Measurements from ENCODE around the gene MRPS18A. TPM values are rescaled to one million over a fixed set of nuclear protein-coding genes. Genes with fewer than 3 reads are reported as not detected.

MRPS18A gene
- total RNA-seq, 4 donors from 2014 or later = 161 to 171 (median 168) TPM

DNA sequence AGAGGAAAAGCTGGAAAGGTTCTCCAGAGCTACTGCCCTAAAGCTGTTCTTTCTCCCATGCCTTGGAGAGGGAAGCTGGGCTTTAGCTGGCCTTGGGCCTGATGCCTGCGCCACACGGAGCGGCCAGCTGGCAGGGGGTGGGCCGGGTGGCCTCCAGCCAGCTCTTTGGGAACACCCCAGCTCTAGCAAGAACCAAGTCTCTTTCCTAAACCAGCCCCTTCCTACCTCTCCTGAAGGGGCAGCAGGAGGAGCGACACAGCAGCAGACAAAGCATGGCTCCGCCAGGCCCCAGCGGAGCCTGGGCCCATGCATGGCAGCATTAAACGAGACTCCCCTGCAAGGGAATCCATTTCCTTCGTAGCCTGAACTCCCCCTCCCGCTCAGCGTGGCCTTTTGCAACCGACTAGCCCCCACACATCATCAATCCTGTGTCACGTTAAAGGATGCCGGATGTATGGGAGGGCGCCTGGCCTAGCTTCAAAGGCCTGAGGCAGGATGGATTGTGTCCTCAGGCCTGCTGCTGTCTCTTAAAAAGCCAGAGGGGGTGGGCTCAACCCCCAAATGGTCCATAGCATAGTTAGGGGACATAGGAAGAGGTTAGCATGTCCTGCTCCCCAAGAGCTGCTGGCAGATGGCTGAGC, 14.0 kb downstream of the MRPS18A start:
- in situ Hi-C loops (cut with MboI; ENCODE audit: low sequenced_read_pairs in 4 of 4) (loop anchor here (25.0 kb wide), 1 partner anchor 414 kb away; no protein-coding TSS in a partner anchor), intact Hi-C loops (cut with DNase I; ENCODE audit: low total_unique reads) (loop anchor here (1.0 to 5.0 kb wide), 2 partner anchors 104 to 329 kb away; no protein-coding TSS in a partner anchor)
- ATAC-seq (no peak), DNase-seq (peak in 1 of 2 donors; percentile 79)
- peak overlapping the region; percentile 95 to 97 (median 96) for H3K27ac ChIP-seq
- H3K36me3 ChIP-seq = peaks cover 0 to 41% of the 10 kb centered on the region in 2 donors
- TF ChIP-seq POLR2A (IDR thresholded peaks at IDR 0.05) = no peak
- TF ChIP-seq, protein P1, sequence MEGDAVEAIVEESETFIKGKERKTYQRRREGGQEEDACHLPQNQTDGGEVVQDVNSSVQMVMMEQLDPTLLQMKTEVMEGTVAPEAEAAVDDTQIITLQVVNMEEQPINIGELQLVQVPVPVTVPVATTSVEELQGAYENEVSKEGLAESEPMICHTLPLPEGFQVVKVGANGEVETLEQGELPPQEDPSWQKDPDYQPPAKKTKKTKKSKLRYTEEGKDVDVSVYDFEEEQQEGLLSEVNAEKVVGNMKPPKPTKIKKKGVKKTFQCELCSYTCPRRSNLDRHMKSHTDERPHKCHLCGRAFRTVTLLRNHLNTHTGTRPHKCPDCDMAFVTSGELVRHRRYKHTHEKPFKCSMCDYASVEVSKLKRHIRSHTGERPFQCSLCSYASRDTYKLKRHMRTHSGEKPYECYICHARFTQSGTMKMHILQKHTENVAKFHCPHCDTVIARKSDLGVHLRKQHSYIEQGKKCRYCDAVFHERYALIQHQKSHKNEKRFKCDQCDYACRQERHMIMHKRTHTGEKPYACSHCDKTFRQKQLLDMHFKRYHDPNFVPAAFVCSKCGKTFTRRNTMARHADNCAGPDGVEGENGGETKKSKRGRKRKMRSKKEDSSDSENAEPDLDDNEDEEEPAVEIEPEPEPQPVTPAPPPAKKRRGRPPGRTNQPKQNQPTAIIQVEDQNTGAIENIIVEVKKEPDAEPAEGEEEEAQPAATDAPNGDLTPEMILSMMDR (IDR thresholded peaks at IDR 0.05 in 4 of 5, conservative IDR thresholded peaks at IDR 0.05 in 1 of 5) = no peak
- no peaks in the 10 kb centered on the region for H3K9me3 ChIP-seq
- H3K4me3 ChIP-seq = no peak overlapping the region
- H3K4me1 ChIP-seq = peaks cover 88 to 96% of the 10 kb centered on the region in 2 donors
- no peaks in the 10 kb centered on the region for H3K27me3 ChIP-seq

DNA sequence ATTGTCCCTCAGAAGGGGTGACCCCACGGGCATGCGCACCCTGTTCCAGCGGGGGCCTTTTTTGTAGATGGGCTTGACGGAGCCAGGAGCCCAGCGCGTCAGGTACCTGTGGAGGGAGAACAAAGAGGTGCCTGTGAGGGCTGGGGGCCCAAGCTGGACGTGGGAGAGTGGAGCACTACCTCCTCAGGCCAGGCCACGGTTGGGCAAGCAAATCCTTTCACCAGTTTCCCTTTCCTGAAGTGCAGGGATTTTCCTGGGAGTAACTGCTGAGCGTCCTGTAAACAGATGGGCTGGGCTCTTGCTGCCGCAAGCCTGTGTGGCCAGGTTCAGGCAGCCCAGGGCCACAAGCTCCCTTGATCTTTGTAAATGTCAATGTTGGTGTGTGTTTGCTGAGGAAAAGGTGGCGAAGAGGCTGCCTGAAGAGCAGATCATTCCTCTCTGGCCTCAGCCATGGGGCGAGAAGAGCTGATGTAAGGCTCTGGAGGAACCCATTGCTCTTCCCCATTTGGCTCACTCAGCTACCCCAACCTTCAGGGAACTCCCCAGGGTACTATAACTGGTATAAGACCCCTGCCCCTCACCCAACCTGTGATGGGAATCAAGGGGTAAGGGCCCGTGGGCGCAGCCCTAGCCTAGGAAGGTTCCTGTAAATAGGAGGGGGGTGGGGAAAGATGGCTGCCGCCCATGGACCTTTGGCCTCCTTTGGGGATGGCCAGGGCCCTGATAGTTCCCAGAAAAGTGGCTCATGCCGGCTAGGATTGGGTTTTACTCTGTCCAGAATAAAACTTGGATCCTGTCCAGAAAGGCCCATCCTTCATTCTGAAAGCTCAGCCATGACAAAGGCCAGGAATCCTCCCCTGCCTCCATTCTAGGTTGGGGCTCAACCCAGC, 15.5 kb downstream of the MRPS18A start:
- Histone ChIP-seq H3K27ac (peak overlapping the region; percentile 95 to 97 (median 96)), H3K9me3 (no peaks in the 10 kb centered on the region), H3K4me1 (peaks cover 93 to 95% of the 10 kb centered on the region in 2 donors), H3K4me3 (no peak overlapping the region), H3K27me3 (no peaks in the 10 kb centered on the region), H3K36me3 (peaks cover 0 to 41% of the 10 kb centered on the region in 2 donors)
- intact Hi-C loops (cut with DNase I; ENCODE audit: low total_unique reads) (loop anchor here (5.0 kb wide), 1 partner anchor 330 kb away; no protein-coding TSS in a partner anchor), in situ Hi-C loops (cut with MboI; ENCODE audit: low sequenced_read_pairs in 4 of 4) (loop anchor here (25.0 kb wide), 1 partner anchor 415 kb away; no protein-coding TSS in a partner anchor)
- ATAC-seq = no peak
- no peak for DNase-seq
- TF ChIP-seq, protein P1 (IDR thresholded peaks at IDR 0.05 in 4 of 5, conservative IDR thresholded peaks at IDR 0.05 in 1 of 5) = no peak
- no peak for TF ChIP-seq POLR2A (IDR thresholded peaks at IDR 0.05)

DNA sequence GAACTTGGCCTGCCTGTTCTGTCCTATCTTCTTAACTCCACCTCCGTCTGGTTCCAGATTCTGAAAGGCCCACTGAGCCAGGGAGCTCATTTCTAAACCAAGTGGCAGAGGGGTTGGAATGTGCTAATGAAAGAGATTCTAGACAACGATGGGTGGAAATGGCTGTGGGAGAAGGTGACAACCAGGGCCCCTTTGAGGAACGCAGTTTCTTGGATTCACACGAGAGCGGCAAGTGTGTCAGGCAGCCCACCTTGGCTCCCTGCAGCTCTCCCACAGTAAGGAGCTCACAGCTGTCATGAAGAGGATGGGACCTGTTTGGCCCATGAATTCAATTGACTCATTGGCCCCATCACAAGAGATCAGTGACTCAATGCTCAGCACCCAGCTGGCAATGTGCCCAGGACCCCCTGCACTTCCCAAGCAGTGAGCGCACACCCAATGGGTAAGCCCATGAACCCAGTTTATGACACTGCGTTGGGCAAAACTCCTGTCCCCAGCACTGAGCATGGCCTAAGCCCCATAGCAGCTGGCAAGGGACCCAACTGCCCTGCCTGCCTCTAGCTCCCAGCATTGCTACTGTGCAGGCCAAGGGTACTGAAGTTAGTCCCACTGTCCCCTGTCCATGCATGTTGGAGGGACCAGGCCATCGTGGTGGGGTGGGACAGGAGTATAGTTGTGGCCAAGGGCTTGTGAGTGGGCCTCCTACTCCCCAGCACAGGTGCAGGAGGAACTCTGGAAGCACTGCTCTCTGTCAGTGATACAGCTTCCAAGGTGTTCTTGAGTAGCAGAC, 16.4 kb downstream of the MRPS18A start:
- Histone ChIP-seq H3K4me1 (peaks cover 88 to 92% of the 10 kb centered on the region in 2 donors), H3K9me3 (no peaks in the 10 kb centered on the region), H3K27ac (peak overlapping the region; percentile 95 to 97 (median 96)), H3K27me3 (no peaks in the 10 kb centered on the region), H3K4me3 (no peak overlapping the region), H3K36me3 (peaks cover 0 to 41% of the 10 kb centered on the region in 2 donors)
- TF ChIP-seq, protein P1 (IDR thresholded peaks at IDR 0.05 in 4 of 5, conservative IDR thresholded peaks at IDR 0.05 in 1 of 5) = no peak
- no peak for TF ChIP-seq POLR2A (IDR thresholded peaks at IDR 0.05)
- in situ Hi-C loops (cut with MboI; ENCODE audit: low sequenced_read_pairs in 4 of 4) = loop anchor here (25.0 kb wide), 1 partner anchor 416 kb away; no protein-coding TSS in a partner anchor
- intact Hi-C loops (cut with DNase I; ENCODE audit: low total_unique reads) = loop anchor here (5.0 kb wide), 1 partner anchor 331 kb away; no protein-coding TSS in a partner anchor
- ATAC-seq = no peak
- DNase-seq = no peak

DNA sequence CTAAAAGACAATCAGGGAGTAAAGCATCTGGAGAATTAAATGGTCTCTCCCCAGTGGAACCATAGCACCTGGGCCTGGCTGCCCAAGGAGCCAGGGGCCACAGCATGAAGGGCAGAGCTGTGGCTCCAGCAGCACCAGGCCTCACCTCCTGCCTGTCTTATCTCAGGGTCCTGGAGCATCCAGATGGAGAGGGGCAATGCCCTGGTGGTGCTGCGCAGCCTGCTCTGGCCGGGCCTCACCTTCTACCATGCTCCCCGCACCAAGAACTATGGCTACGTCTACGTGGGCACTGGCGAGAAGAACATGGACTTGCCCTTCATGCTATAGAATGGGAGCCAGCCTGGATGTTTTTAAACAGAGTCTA, 17.0 kb downstream of the MRPS18A start:
- peaks cover 0 to 37% of the 10 kb centered on the region in 2 donors for H3K36me3 ChIP-seq
- peak overlapping the region; percentile 95 to 97 (median 96) for H3K27ac ChIP-seq
- ATAC-seq = no peak
- TF ChIP-seq, protein P1 (IDR thresholded peaks at IDR 0.05 in 4 of 5, conservative IDR thresholded peaks at IDR 0.05 in 1 of 5) = no peak
- no peak for TF ChIP-seq POLR2A (IDR thresholded peaks at IDR 0.05)
- peaks cover 82 to 88% of the 10 kb centered on the region in 2 donors for H3K4me1 ChIP-seq
- H3K4me3 ChIP-seq = no peak overlapping the region
- no peaks in the 10 kb centered on the region for H3K9me3 ChIP-seq
- H3K27me3 ChIP-seq = no peaks in the 10 kb centered on the region
- in situ Hi-C loops (cut with MboI; ENCODE audit: low sequenced_read_pairs in 4 of 4) = loop anchor here (25.0 kb wide), 1 partner anchor 417 kb away; no protein-coding TSS in a partner anchor
- intact Hi-C loops (cut with DNase I; ENCODE audit: low total_unique reads) = loop anchor here (5.0 kb wide), 1 partner anchor 332 kb away; no protein-coding TSS in a partner anchor
- DNase-seq = no peak
